Activated T-helper 9 cell treated with anti-CD3 and anti-CD28 coated beads, Interleukin-2, amount 50 U/mL, for 16 hours (primary cell): ENCODE data around the gene HERC4.
"Not testable (repeated sequence)": the region's sequence is repeated elsewhere in the genome, so short reads cannot be mapped to it uniquely, and the experiment has no call there.

Source experiments
- DNase-seq: peaks from one replicate; pipeline ENCODE4 v3.0.0-alpha.2; 2020; ENCODE audit warnings: low read depth

The HERC4 gene

GRCh38 chr10:68047554-68048327 lies 27.3 kb downstream of the HERC4 start:
- no peak for DNase-seq

GRCh38 chr10:68047122-68047521 lies 28.0 kb downstream of the HERC4 start:
- no peak for DNase-seq

DNA sequence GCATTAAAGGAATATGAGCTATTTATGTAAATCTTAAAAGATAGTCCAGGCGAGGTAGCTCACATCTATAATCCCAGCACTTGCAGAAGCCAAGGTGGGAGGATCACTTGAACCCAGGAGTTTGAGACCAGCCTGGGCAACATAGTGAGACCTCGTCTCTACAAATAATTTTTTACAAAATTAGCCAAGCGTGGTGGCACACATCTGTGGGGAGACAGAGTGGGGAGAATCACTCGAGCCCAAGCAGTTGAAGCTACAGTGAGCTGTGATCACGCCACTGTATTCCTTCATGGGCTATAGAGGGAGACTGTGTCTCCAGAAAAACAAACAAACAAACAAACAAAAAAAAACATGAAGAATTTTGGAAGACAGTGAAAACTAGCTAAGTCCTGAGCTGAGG lies 28.4 kb downstream of the HERC4 start:
- DNase-seq = no peak

- no peak for DNase-seq
Observed at GRCh38 chr10:68043030-68043429, 32.1 kb downstream of the HERC4 start.

- DNase-seq = no peak
Observed at GRCh38 chr10:68032113-68032512, 43.0 kb downstream of the HERC4 start.

GRCh38 chr10:68027429-68027828 lies 47.7 kb downstream of the HERC4 start:
- no peak for DNase-seq

DNA sequence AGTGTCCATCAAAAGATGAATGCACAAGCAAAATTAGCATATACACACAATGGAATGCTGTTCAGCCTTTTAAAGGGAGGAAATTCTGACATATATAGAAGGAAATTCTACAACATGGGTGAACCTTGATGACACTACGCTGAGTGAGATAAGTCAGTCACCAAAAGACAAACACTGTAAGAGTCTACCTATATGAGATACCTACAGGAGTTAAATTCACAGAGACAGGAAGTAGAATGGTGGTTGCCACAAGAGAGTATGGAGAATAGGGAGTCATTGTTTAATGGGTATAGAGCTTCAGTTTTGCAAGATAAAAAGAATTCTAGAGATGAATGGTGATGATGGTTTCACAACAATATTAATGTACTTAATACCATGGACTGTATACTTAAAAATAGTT lies 51.8 kb downstream of the HERC4 start:
- no peak for DNase-seq

DNA sequence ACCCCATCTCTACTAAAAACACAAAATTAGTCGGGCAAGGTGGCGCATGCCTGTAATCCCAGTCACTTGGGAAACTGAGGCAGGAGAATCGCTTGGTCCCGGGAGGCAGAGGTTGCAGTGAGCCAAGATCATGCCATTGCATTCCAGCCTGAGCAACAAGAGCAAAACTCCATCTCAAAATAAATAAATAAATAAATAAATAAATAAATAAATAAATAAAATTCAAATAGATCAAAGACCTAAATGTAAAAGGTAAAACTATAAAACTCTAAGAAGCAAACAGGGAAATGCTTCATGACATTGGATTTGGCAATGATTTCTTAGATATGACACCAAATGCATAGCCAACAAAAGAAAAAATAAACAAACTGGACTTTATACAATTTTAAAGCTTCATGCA lies 52.8 kb downstream of the HERC4 start:
- not testable (repeated sequence) for DNase-seq

DNA sequence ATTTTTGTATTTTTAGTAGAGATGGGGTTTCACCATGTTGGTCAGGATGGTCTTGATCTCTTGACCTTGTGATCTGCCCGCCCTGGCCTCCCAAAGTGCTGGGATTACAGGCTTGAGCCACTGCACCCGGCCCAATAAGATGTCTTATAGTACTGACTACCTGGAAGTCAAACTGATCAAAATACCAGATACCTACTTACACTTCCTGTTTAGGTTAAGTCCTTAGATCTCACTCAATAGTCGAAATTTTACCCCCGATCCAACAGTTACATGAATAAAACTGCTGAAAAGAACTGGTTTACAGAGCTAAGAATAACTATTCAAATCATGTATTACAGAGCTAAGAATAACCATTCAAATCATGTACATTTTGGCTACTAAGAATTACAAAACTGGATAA lies 58.6 kb downstream of the HERC4 start:
- not testable (repeated sequence) for DNase-seq

DNA sequence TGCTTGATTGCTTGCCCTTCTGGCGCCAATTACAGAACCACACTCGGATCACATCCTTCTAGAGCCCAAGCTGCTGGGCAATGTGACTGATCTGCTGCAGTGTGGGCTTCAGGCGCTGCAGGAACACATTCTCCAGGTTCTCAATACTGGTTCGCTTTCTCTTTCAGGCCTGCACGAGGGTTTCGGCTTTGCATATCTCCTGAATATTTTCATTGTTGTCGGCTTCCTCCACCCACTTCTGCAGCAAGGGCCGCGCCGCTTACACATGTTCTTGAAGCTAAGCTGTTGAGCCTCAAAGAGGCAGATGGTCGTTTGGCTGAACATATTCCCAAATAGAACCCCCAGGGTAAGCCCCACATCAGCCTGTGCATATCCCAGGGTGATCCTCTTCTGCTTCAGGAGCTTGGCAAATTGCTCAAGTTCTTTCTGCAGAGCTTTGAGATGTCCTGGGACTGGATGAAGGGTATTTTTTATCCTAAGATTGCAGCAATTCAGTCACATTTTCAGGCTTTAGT lies 64.6 kb downstream of the HERC4 start:
- DNase-seq = no peak

DNA sequence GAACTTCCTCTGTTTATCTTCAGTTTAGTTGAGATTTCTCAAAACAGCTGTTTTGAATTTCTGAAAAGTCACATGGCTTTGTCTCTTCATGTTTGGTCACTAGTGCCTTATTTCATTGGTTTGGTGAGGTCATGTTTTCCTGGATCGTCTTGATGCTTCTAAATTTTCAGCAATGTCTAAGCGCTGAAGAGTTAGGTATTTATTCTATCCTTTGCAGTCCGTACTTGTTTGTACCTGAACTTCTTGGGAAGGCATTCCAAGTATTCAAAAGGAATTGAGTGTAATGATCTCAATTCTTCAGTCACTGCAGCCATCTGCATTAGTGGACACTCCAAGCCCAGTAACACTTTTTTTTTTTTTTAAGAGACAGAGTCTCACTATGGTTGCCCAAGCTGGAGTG lies 67.7 kb downstream of the HERC4 start:
- DNase-seq = no peak

- DNase-seq = no peak
Observed at GRCh38 chr10:68001539-68001938, 73.5 kb downstream of the HERC4 start.

- DNase-seq = no peak
Observed at GRCh38 chr10:68001000-68001399, 74.1 kb downstream of the HERC4 start.

DNA sequence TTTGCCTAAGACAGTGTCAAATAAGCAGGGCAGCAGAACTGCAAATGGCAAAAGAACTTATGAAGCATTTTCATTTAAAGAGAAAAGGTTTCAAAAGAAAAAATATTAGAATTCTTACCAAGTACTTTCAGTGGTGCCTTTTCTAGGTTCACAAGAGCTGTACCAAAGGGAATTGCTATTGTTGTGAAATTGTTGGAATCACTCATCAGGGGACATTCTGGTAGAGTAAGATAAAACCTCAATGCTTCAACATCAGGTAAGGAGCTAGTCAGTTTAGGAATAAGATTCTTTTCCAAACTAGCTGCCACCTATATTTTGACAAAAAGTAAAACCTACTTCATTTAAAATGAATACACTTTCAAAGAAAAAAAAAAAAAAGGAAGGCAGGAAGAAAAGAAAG lies 85.0 kb downstream of the HERC4 start:
- DNase-seq = no peak

DNA sequence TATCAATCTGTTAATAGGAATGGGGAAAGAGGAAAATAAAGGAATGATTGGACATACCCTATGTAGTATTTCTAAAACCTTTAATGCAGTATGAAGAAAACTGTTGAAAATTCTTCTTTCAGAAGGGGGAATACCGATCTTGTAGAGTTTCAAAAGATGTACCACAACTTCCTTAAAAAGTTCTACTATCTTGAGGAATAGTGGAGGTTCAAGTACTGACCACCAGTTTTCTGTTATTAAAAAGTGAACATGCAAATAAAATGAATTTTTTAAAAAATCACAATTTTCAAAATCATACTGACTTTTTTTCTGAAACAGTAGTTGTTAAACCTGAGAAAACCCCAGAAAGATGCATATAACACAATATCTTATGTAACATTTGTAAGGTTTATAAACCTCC lies 86.5 kb downstream of the HERC4 start:
- no peak for DNase-seq

GRCh38 chr10:67982603-67983002 lies 92.5 kb downstream of the HERC4 start:
- DNase-seq = not testable (repeated sequence)

- DNase-seq = no peak
Observed at GRCh38 chr10:67978749-67979148, 96.3 kb downstream of the HERC4 start.

DNA sequence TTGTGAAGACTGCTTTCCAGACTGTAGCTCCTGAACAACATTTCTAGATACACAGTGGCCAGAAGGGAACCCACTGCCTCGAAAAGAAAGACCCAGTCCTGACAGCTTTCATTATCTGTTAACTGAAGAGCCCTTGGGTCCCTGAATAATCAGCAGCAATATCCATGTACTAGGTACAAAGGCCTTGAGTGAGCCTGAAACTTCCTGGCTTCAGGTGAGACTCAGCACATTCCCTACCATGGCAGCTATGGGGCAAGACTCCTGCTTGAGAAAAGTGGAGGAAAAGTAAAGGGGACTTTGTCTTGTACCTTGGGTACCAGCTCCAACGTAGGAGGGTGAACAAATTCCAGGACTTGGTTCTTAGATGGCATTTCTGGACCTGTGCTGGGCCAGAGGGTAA lies 97.8 kb downstream of the HERC4 start:
- no peak for DNase-seq

- DNase-seq = no peak
Observed at GRCh38 chr10:67976292-67977245, 98.5 kb downstream of the HERC4 start.

GRCh38 chr10:67975871-67976270 lies 99.2 kb downstream of the HERC4 start:
- DNase-seq = no peak

- DNase-seq = no peak
Observed at GRCh38 chr10:67971311-67971710, 103.8 kb downstream of the HERC4 start.

DNA sequence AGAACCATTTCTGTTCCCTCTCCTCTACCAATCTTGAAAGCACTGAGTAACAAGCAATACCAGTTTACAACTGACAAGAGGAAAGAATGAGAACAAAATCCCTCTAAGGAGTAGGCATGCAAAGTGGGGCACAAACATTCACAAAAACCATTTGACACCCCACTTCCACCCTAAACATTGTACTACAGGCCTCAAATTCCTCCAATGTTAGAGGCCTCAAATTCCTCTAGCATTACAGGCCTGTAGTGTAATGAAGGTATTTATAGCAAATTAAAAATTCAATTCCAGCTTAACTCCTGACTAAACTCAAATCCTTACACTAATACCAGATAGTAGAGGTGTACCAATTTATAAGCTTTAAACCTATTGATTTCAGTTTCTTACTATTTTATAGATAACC lies 105.2 kb downstream of the HERC4 start:
- no peak for DNase-seq

DNA sequence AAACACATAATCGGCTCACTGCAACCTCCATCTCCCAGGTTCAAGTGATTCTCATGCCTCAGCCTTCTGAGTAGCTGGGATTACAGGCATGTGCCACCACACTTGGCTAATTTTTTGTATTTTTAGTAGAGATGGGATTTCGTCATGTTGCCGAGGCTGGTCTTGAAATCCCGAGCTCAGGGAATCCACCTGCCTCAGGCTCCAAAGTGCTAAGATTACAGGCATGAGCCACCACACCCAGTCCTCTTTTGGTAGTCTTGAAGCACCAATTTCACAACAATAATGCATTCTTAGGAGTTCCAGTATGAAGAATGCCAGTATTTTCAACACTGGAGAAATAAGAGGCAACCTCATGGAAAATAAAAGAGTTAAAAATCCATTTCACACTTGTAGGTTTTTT lies 109.0 kb downstream of the HERC4 start:
- not testable (repeated sequence) for DNase-seq
